ENCODE measurements around the gene RAB11FIP3. TPM values are rescaled to one million over a fixed set of nuclear protein-coding genes. Genes with fewer than 3 reads are reported as not detected.

Gene RAB11FIP3
- total RNA-seq, 1 experiment from 2014 or later = 33.7 TPM

- intact Hi-C loops (cut with micrococcal nuclease; ENCODE audit: unreplicated experiment) = no loop called here
- Mint-ChIP-seq H3K4me1 (ENCODE audit: low read depth, unreplicated experiment) (peaks cover 9% of the 10 kb centered on the region), H3K4me3 (ENCODE audit: low read depth, unreplicated experiment) (peak overlapping the region; percentile 88), H3K27ac (ENCODE audit: unreplicated experiment) (no peak overlapping the region), H3K9me3 (ENCODE audit: low read depth, unreplicated experiment) (no peaks in the 10 kb centered on the region), H3K36me3 (ENCODE audit: insufficient read depth, unreplicated experiment) (peaks cover 60% of the 10 kb centered on the region), H3K27me3 (ENCODE audit: unreplicated experiment) (no peaks in the 10 kb centered on the region)
- BruUV-seq (replicated peaks) = no TSS peak
- no peak for TF ChIP-seq CTCF (IDR thresholded peaks at IDR 0.05; ENCODE audit: unreplicated experiment)
- CTCF ChIA-PET = no interaction called here
- DNase-seq = no peak
Measured at GRCh38 chr16:399340-400019, 26.0 kb upstream of the RAB11FIP3 start.

- TF ChIP-seq CTCF (IDR thresholded peaks at IDR 0.05; ENCODE audit: unreplicated experiment) = no peak
- CTCF ChIA-PET = no interaction called here
- peaks cover 9% of the 10 kb centered on the region for H3K4me1 Mint-ChIP-seq (ENCODE audit: low read depth, unreplicated experiment)
- H3K9me3 Mint-ChIP-seq (ENCODE audit: low read depth, unreplicated experiment) = no peaks in the 10 kb centered on the region
- BruUV-seq (replicated peaks) = no TSS peak
- peaks cover 65% of the 10 kb centered on the region for H3K36me3 Mint-ChIP-seq (ENCODE audit: insufficient read depth, unreplicated experiment)
- no peak for DNase-seq
- peak overlapping the region; percentile 69 for H3K27ac Mint-ChIP-seq (ENCODE audit: unreplicated experiment)
- peak overlapping the region; percentile 88 for H3K4me3 Mint-ChIP-seq (ENCODE audit: low read depth, unreplicated experiment)
- intact Hi-C loops (cut with micrococcal nuclease; ENCODE audit: unreplicated experiment) = no loop called here
- H3K27me3 Mint-ChIP-seq (ENCODE audit: unreplicated experiment) = no peaks in the 10 kb centered on the region
Measured at GRCh38 chr16:400061-400591, 25.3 kb upstream of the RAB11FIP3 start.

GRCh38 chr16:401468-402348 lies 23.7 kb upstream of the RAB11FIP3 start, which contains the start of gene DECR2:
Gene DECR2, plus strand, starts transcription at chr16:401885. Its CDS starts 79 bp downstream, at chr16:401964.
- CTCF ChIA-PET = interaction anchor here (0.6 to 0.9 kb wide), 5 partner anchors 19 to 290 kb away, joined by 3 to 5 read pairs (median 4); partner anchors contain the start of gene RAB11FIP3
- peak; percentile 97 for DNase-seq
- intact Hi-C loops (cut with micrococcal nuclease; ENCODE audit: unreplicated experiment) = no loop called here
- peaks cover 9% of the 10 kb centered on the region for H3K4me1 Mint-ChIP-seq (ENCODE audit: low read depth, unreplicated experiment)
- no peaks in the 10 kb centered on the region for H3K9me3 Mint-ChIP-seq (ENCODE audit: low read depth, unreplicated experiment)
- H3K36me3 Mint-ChIP-seq (ENCODE audit: insufficient read depth, unreplicated experiment) = peaks cover 55% of the 10 kb centered on the region
- peak within 1 kb of the TSS; percentile 88 for H3K4me3 Mint-ChIP-seq (ENCODE audit: low read depth, unreplicated experiment)
- H3K27me3 Mint-ChIP-seq (ENCODE audit: unreplicated experiment) = no peaks in the 10 kb centered on the region
- peak within 1 kb of the TSS; percentile 74 for H3K27ac Mint-ChIP-seq (ENCODE audit: unreplicated experiment)
- TF ChIP-seq CTCF (IDR thresholded peaks at IDR 0.05; ENCODE audit: unreplicated experiment) = peak; percentile 28
- BruUV-seq (replicated peaks) = no TSS peak

- TF ChIP-seq CTCF (IDR thresholded peaks at IDR 0.05; ENCODE audit: unreplicated experiment) = no peak
- intact Hi-C loops (cut with micrococcal nuclease; ENCODE audit: unreplicated experiment) = no loop called here
- no peak for DNase-seq
- Mint-ChIP-seq H3K27ac (ENCODE audit: unreplicated experiment) (no peak overlapping the region), H3K27me3 (ENCODE audit: unreplicated experiment) (no peaks in the 10 kb centered on the region), H3K9me3 (ENCODE audit: low read depth, unreplicated experiment) (no peaks in the 10 kb centered on the region), H3K4me3 (ENCODE audit: low read depth, unreplicated experiment) (no peak overlapping the region), H3K36me3 (ENCODE audit: insufficient read depth, unreplicated experiment) (peaks cover 39% of the 10 kb centered on the region), H3K4me1 (ENCODE audit: low read depth, unreplicated experiment) (peaks cover 8% of the 10 kb centered on the region)
- CTCF ChIA-PET = no interaction called here
- no TSS peak for BruUV-seq (replicated peaks)
Measured at GRCh38 chr16:404971-405486, 20.4 kb upstream of the RAB11FIP3 start.

Measured in Calu3 (cell line).